AG04449 (cell line): ENCODE measurements around the gene IL17REL.

Source experiments
- CTCF ChIA-PET: fragments of 350-600 bp; formaldehyde crosslinking; extraction: SDS; loops from one replicate; lab custom pipeline; 2021; ENCODE audit warnings: antibody characterized with exemption; lab: Yijun Ruan, JAX
- POLR2A ChIA-PET: fragments of 400-600, 350-600 bp; formaldehyde crosslinking; extraction: SDS; loops from one replicate; lab custom pipeline; 2020; ENCODE audit warnings: antibody characterized with exemption, inconsistent platforms; lab: Yijun Ruan, JAX
- DNase-seq: peaks from one replicate; pipeline ENCODE4 v3.0.0-alpha.2; 2010; ENCODE audit warnings: low read depth, low spot score
- H3K4me3 ChIP-seq: 2 replicates; pipeline ENCODE4 v1.5.1; 2011; ENCODE audit warnings: low read depth, mild to moderate bottlenecking, control low read depth, low read length
- CTCF ChIP-seq: IDR thresholded peaks from one replicate; pipeline ENCODE4 v1.5.1; 2011; ENCODE audit warnings: mild to moderate bottlenecking, moderate library complexity, low read length, control low read depth, inconsistent platforms; ENCODE audit not compliant: insufficient read depth; ENCODE audit errors: missing control alignments

Gene IL17REL

GRCh38 chr22:49970528-49971231 is 41.9 kb downstream of the IL17REL start:
- no peak for TF ChIP-seq CTCF
- CTCF ChIA-PET: interaction anchor here (1.0 to 1.5 kb wide), 3 partner anchors 9 to 38 kb away, joined by 3 to 4 read pairs (median 3); no protein-coding TSS in a partner anchor
- POLR2A ChIA-PET: interaction anchor here (0.9 to 1.5 kb wide), 5 partner anchors 8 to 35 kb away, joined by 3 to 7 read pairs (median 5); partner anchors contain the start of gene PIM3

GRCh38 chr22:49969751-49970527 is 42.6 kb downstream of the IL17REL start:
- no peak for TF ChIP-seq CTCF
- DNase-seq: no peak
- no peak overlapping the region for H3K4me3 ChIP-seq
- ChIA-PET POLR2A (interaction anchor here (1.4 to 1.5 kb wide), 3 partner anchors 9 to 34 kb away, joined by 3 to 7 read pairs (median 5); partner anchors contain the start of gene PIM3), CTCF (interaction anchor here (1.0 to 1.5 kb wide), 2 partner anchors 24 to 37 kb away, joined by 3 to 4 read pairs; no protein-coding TSS in a partner anchor)

More at GRCh38 chr22:49970528-49971231, 41.9 kb downstream of the IL17REL start:
- peak overlapping the region; percentile 55 for H3K4me3 ChIP-seq
- DNase-seq: peak; percentile 77

GRCh38 chr22:49968831-49969661 is 43.5 kb downstream of the IL17REL start:
- ChIA-PET POLR2A (no interaction called here), CTCF (interaction anchor here (1.5 kb wide), 1 partner anchor 25 kb away, joined by 4 read pairs; no protein-coding TSS in a partner anchor)
- DNase-seq: no peak
- no peak for TF ChIP-seq CTCF
- H3K4me3 ChIP-seq: no peak overlapping the region

GRCh38 chr22:49968313-49968830 is 44.2 kb downstream of the IL17REL start:
- DNase-seq: no peak
- H3K4me3 ChIP-seq: no peak overlapping the region
- ChIA-PET POLR2A (no interaction called here), CTCF (interaction anchor here (0.8 to 0.9 kb wide), 2 partner anchors 15 to 25 kb away, joined by 3 read pairs; no protein-coding TSS in a partner anchor)
- no peak for TF ChIP-seq CTCF

- TF ChIP-seq CTCF: no peak
- no peak overlapping the region for H3K4me3 ChIP-seq
- ChIA-PET CTCF (interaction anchor here (0.8 to 0.9 kb wide), 2 partner anchors 15 to 26 kb away, joined by 3 read pairs; no protein-coding TSS in a partner anchor), POLR2A (interaction anchor here (1.1 kb wide), 1 partner anchor 275 kb away, joined by 4 read pairs; no protein-coding TSS in a partner anchor)
- DNase-seq: no peak
These were observed 44.8 kb downstream of the IL17REL start for GRCh38 chr22:49967706-49968208.
